ENCODE results near the gene UBE2E2. TPM values are rescaled to one million over a fixed set of nuclear protein-coding genes. Genes with fewer than 3 reads are reported as not detected.
"Not testable (repeated sequence)": the region's sequence is repeated elsewhere in the genome, so short reads cannot be mapped to it uniquely, and the experiment has no call there.

Gene UBE2E2
- total RNA-seq, 1 donor from 2014 or later = 32.5 TPM

DNA sequence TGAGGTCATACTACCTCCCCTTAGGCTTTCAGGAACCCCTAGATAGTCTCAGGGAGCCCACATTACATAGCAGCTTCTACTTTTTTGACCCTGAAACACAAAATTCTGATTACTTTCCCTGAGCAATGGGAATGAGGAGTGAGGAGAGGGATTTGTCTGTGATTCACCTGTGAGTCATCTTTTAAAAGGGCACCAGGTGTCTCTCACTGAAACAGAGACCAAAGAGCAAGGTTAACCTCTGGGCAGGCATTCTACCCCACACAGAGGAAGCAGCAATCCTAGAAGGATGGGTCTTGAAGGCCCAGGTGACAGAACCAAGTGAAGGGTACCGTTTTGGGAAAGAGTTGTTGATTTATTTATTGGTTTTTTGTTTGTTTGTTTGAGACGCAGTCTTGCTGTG lies 31.1 kb upstream of the UBE2E2 start:
- TF ChIP-seq, protein P1, sequence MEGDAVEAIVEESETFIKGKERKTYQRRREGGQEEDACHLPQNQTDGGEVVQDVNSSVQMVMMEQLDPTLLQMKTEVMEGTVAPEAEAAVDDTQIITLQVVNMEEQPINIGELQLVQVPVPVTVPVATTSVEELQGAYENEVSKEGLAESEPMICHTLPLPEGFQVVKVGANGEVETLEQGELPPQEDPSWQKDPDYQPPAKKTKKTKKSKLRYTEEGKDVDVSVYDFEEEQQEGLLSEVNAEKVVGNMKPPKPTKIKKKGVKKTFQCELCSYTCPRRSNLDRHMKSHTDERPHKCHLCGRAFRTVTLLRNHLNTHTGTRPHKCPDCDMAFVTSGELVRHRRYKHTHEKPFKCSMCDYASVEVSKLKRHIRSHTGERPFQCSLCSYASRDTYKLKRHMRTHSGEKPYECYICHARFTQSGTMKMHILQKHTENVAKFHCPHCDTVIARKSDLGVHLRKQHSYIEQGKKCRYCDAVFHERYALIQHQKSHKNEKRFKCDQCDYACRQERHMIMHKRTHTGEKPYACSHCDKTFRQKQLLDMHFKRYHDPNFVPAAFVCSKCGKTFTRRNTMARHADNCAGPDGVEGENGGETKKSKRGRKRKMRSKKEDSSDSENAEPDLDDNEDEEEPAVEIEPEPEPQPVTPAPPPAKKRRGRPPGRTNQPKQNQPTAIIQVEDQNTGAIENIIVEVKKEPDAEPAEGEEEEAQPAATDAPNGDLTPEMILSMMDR (conservative IDR thresholded peaks at IDR 0.05; ENCODE audit: low read depth, low read length) = no peak
- DNase-seq (ENCODE audit: low read depth) = no peak
- H3K4me3 ChIP-seq (ENCODE audit: low read depth, low read length) = no peak overlapping the region

DNA sequence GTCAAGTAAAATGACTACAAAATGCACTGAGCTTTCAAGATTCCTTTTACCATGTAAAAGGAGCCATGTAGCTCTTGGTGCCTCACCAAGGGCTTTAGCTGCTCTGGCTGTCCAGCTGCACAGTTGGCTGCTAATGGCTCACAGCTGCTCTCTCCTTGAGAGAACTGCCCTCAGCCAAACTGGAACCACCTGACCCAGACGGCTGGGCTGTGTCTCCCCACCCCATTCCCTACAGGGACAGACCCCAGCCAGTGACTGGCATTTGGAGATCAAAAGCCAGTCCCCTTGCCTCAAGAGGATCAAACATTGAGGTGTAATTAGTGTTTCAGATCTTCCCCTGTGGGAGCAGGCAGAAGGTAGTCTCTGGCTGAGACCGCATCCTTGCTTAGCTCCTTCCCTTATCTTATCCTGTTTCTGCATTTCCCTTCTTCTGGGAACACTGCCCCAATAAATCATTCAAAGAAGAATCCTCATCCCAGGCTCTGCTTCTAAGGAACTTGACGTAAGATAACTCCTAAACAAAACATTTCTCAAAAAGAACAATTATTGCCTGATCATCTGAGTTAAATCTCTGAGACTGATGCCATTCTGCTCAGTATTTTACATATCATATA lies 28.6 kb upstream of the UBE2E2 start:
- TF ChIP-seq, protein P1 (conservative IDR thresholded peaks at IDR 0.05; ENCODE audit: low read depth, low read length) = no peak
- DNase-seq (ENCODE audit: low read depth) = no peak
- H3K4me3 ChIP-seq (ENCODE audit: low read depth, low read length) = no peak overlapping the region

DNA sequence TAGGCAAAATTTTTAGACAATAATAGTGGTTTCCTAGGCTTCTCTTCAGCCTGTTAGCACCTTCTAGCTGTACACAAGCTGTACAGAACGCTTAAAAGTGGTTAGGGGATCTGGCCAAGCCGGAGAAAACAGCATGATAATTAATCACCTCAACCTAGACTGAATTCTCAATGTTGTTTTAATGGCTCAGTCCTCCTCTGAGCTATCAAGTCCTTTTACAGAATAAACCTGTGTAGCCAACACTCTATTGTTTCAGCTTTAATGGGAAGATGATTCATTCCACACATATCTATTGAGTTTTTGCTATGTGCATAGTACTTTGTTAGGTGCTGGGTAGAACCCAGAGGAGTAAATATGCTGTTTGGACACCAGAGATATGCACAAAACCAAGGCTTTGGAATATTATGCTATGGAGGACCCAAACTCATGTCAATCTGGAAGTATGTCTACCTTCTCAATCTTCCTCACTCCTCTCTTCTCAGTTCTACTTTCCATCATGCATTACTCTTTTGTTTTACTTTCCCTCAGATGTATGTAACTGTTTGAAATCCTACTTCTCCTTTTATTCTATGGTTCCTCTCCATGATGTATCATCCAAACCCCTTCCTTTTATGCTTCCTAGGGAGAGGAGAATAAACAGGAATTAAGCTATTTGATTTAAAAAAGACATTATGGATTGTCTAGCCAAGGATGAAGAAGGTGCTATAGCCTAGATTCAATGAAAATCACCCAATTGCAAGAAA lies 27.6 kb upstream of the UBE2E2 start:
- H3K4me3 ChIP-seq (ENCODE audit: low read depth, low read length) = no peak overlapping the region
- TF ChIP-seq, protein P1 (conservative IDR thresholded peaks at IDR 0.05; ENCODE audit: low read depth, low read length) = no peak
- DNase-seq (ENCODE audit: low read depth) = no peak

DNA sequence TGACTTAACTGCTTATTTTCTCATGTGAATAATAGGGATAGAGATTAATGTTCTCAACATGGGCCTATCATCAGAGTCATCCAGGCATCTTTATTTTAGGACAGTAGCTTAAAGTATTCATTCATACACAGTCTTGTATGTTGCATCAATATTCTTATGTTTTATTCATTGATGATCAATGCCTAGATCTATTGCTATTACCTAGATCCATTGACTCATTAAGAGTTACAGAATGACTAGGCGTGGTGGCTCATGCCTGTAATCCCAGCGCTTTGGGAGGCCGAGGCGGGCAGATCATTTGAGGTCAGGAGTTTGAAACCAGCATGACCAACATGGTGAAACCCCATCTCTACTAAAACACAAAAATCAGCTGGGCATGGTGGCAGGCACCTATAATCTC lies 26.3 kb upstream of the UBE2E2 start:
- not testable (repeated sequence) for H3K4me3 ChIP-seq (ENCODE audit: low read depth, low read length); DNase-seq (ENCODE audit: low read depth)

DNA sequence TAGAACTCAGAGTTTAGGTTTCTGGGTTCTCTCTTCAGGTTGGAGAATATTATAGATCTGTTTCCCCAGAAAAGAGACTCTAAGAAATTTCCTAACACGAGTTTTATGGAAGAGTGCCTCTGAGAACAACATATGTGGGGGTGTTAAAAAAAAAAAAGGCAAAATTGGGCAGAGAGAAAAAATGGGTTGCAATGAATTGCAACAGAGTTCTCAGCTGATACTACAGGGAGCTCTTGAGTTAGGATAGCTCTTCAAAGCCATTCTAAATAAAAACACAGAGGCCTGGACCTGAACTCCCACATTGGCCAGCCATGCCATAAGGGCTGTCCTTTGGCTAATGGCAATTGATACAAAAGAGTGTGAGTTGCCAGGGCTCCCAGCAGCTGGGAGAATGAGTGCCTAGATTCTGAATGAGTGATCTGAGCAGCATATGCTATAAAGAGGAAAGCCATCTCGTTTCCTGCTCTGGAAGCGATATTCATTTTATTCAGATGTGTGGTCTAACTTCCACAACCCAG lies 20.1 kb upstream of the UBE2E2 start:
- H3K4me3 ChIP-seq (ENCODE audit: low read depth, low read length) = no peak overlapping the region
- no peak for DNase-seq (ENCODE audit: low read depth)
- TF ChIP-seq, protein P1 (conservative IDR thresholded peaks at IDR 0.05; ENCODE audit: low read depth, low read length) = no peak

DNA sequence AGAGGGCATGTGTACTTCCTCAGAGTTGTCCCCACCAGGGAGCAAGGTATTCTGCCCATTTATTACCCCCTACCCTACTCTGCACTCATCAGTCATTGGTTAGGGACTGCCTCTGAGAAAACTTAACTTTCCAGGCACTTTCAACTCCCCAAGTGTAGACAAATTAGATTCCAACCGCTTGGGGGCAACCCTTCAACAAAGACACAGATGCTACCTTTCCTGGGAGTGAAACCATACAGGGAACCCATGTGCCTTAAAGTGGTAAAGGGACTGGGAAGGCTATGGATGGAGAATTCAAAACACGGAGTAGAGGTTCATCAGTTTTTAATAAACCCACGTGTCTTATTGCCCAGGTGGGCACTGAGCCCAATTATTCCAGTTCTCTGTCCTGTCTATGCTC lies 19.4 kb upstream of the UBE2E2 start:
- TF ChIP-seq, protein P1 (conservative IDR thresholded peaks at IDR 0.05; ENCODE audit: low read depth, low read length) = peak; percentile 76
- H3K4me3 ChIP-seq (ENCODE audit: low read depth, low read length) = no peak overlapping the region
- DNase-seq (ENCODE audit: low read depth) = no peak

DNA sequence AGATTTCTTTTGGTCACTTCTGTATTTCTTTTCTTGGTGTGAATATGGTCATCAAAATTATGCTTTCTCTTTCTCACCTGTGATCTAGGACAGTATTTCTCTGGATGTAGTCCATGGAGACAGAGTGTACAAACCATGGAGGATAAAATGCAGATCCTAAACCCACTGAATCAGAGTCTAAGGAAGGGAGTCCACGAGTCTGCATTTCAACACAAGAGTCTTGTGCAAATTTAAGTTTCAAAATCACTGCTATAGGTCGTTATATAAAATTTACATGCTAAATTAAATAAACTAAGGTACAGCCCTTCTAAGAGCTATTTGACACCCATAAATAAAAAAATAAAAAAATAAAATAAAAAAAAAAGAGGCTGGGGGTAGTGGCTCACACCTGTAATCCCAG lies 17.3 kb upstream of the UBE2E2 start:
- H3K4me3 ChIP-seq (ENCODE audit: low read depth, low read length) = no peak overlapping the region
- DNase-seq (ENCODE audit: low read depth) = no peak
- TF ChIP-seq, protein P1 (conservative IDR thresholded peaks at IDR 0.05; ENCODE audit: low read depth, low read length) = no peak

Data from epithelial cell of proximal tubule (primary cell).